ENCODE measurements around the gene MTA2. TPM values are rescaled to one million over a fixed set of nuclear protein-coding genes. Genes with fewer than 3 reads are reported as not detected.
A peak's percentile ranks its signal among the peaks of the same experiment; 100 is the strongest.

The MTA2 gene
- 250 and 281 TPM in 2 replicates for total RNA-seq

GRCh38 chr11:62601372-62602140, at the start of gene MTA2:
TSS of gene MTA2 (minus strand) at chr11:62601865. CDS start at chr11:62601450, 415 bp downstream.

GRCh38 chr11:62645946-62646824, 44.5 kb upstream of the MTA2 start, which contains the start of gene GANAB:
TSS of gene GANAB (minus strand) at chr11:62646613. CDS start at chr11:62646599, 14 bp downstream.

DNA sequence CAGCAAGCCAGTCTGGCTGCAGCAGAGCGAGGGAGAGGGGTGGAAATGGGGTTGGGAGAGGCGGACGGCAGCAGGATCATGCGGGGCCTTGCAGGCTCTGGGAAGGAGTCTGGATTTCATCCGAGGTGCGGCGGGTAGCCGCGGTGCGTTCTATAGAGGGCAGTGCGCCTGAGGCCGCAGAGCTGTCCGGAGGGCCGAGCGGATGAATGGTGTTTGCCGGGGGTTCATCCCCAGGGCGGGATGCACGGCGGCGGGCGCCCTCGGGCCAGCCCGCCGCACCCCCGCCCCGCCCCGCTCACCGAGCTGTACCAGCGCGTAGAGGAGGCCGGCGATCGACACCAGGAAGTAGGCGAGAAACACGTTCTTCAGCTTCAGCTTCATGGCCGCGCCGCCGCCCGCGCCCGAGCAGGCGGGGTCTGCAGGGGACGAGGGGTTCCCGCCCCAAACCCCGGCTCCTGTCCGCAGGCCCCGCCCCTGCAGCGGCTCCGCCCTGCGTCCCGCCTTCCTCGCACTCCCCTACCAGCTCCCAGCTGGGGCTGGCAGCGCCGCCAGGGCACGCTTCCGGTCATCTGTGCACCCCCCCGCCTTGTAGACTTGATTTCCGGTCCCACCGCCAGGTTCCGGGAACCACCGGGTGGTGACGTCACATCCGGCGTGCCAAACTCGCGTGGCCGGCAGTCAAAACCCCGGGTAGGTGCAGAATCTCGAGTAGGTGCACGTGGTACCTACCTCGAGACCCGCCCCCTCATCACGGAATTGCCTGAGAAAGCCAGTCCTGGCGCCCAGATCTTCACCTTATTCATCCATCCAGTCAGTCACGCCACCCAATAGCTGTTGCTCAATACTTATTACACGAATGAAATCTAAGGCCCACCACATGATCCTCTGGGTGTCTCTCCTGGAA, 20.2 kb upstream of the MTA2 start, which contains the start of gene B3GAT3:
Gene B3GAT3, minus strand, starts transcription at position 420 of the 904 bp plus-strand sequence. Its CDS starts 39 bp downstream, at position 381.

GRCh38 chr11:62612366-62613290, 11.0 kb upstream of the MTA2 start, which contains the start of the genes EML3 and ROM1:
TSS of gene EML3 (minus strand) at chr11:62612775. CDS start at chr11:62612457, 318 bp downstream.
TSS of gene ROM1 (plus strand) at chr11:62613257. CDS start at chr11:62613282, 25 bp downstream.

DNA sequence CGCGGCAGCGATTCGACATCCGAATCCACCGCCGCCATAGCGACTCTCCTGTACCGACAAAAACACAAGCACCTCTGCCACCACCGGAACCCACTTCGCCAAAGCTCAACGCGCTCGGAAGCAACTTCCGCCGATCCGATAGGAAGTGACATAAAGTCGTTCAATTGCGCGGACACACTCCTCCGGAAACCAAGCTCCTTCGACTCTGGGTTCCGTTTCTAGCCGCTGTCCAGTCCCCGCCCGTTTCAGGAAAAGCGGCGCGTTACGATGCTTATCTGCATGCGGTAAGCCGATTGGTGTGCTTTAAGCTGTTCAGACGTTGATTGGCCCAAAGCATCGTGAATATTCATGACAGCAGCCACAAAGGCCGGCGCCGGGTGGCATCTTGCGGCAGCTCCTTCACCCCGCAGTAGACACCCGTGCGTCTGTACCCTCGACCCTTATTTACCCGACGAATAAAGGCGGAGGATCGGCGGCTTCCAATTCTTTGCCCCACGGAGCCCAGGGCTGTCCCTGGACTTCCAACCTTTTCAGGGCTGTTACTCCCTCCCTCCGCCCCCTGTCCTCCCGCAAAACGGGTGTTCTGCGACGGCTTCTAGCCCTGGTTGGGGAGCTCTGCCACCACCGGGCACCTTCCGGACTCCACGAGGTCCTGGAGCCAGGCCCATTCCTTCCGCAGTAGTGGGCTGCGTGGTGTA, 10.1 kb downstream of the MTA2 start, which contains the start of gene TUT1:
Gene TUT1, minus strand, starts transcription at position 76 of the 698 bp plus-strand sequence. Its CDS starts 38 bp downstream, at position 38.

GRCh38 chr11:62573592-62574362, 27.9 kb downstream of the MTA2 start, which contains the start of gene EEF1G:
TSS of gene EEF1G (minus strand) at chr11:62573891. CDS start at chr11:62573842, 49 bp downstream.

DNA sequence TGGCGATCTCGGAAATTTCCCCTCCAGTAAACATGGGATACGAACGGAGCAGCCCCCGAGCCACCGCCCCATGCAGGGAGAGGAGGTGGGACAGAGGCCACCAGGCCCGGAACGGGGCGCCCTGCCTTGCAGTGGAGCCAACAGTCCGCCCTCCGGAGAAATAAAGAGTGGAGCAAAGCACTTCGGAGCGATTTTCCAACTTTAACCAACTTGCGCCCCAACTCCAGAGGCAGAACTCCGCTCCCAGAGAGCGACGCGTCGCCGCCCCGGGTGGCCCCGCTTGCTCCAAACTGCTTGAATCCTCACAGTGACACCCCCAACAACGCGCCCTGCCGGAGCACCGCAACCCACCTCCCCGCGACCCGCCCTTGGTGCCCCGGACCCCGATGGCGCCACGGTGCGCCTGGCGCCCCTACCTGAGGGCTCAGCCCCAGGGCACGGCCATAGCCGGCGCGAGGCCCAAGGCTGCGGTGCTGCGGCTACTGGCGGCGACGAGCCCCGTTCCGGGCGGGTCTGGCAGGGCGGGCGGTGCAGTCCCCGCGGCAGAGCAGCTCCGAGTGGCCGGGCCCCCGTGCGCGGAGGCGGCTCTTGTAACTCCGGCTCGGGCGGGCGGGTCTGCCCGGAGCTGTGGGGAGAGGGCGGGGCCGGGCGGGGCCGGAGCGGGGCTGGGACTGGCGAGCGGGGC, 55.3 kb downstream of the MTA2 start, which contains the start of gene AHNAK:
Gene AHNAK, minus strand, starts transcription at position 563 of the 685 bp plus-strand sequence. CDS start 10,708 bp downstream, outside the sequence.

Small RNA genes within 50 kb of the gene (small RNA-seq; reads per million reads assigned to genes)
- gene AP001458.1 (not detected), gene EEF1G (not detected), gene MIR6747 (0.37 reads per million, percentile 18 among the genes with 10 or more reads in this experiment)

Other genes starting within 250 kb of the MTA2 start
- not detected in 2 replicates for gene SCGB1A1, start 182.8 kb downstream of the MTA2 start, total RNA-seq
- 544 and 655 TPM in 2 replicates for gene AHNAK, start 55.1 kb downstream of the MTA2 start, total RNA-seq
- 1,284 and 1,362 TPM in 2 replicates for gene EEF1G, start 28.0 kb downstream of the MTA2 start, total RNA-seq
- 11.8 and 12.7 TPM in 2 replicates for gene TUT1, start 10.3 kb downstream of the MTA2 start, total RNA-seq
- 35.7 and 60.8 TPM in 2 replicates for gene EML3, start 10.9 kb upstream of the MTA2 start, total RNA-seq
- 5.2 and 5.3 TPM in 2 replicates for gene ROM1, start 11.4 kb upstream of the MTA2 start, total RNA-seq
- gene B3GAT3, start 20.1 kb upstream of the MTA2 start, total RNA-seq = 19.9 and 23.5 TPM in 2 replicates
- 223 and 259 TPM in 2 replicates for gene GANAB, start 44.7 kb upstream of the MTA2 start, total RNA-seq
- gene INTS5, start 51.4 kb upstream of the MTA2 start, total RNA-seq = 35.1 and 41.2 TPM in 2 replicates
- 35.9 and 43.4 TPM in 2 replicates for gene C11orf98, start 63.3 kb upstream of the MTA2 start, total RNA-seq
- gene CSKMT, start 63.4 kb upstream of the MTA2 start, total RNA-seq = 9.5 and 9.7 TPM in 2 replicates
- gene UQCC3, start 69.8 kb upstream of the MTA2 start, total RNA-seq = 5.9 and 6.1 TPM in 2 replicates
- gene LBHD1, start 70.4 kb upstream of the MTA2 start, total RNA-seq = 4.2 TPM in 2 replicates
- gene UBXN1, start 77.2 kb upstream of the MTA2 start, total RNA-seq = 88.7 and 147 TPM in 2 replicates
- gene LRRN4CL, start 87.7 kb upstream of the MTA2 start, total RNA-seq = 0.19 and 0.33 TPM in 2 replicates
- gene BSCL2, start 105.6 kb upstream of the MTA2 start, total RNA-seq = 28.7 and 30.2 TPM in 2 replicates
- gene GNG3, start 105.8 kb upstream of the MTA2 start, total RNA-seq = not detected in 2 replicates
- gene HNRNPUL2, start 125.6 kb upstream of the MTA2 start, total RNA-seq = 10.5 and 15.0 TPM in 2 replicates
- gene TTC9C, start 126.6 kb upstream of the MTA2 start, total RNA-seq = 31.0 and 45.9 TPM in 2 replicates
- gene ZBTB3, start 152.3 kb upstream of the MTA2 start, total RNA-seq = 15.4 and 16.0 TPM in 2 replicates
- 43.1 and 50.6 TPM in 2 replicates for gene POLR2G, start 159.7 kb upstream of the MTA2 start, total RNA-seq
- 19.9 and 20.9 TPM in 2 replicates for gene TAF6L, start 169.5 kb upstream of the MTA2 start, total RNA-seq
- gene TMEM179B, start 185.5 kb upstream of the MTA2 start, total RNA-seq = 29.1 and 36.3 TPM in 2 replicates
- 12.6 and 14.0 TPM in 2 replicates for gene TMEM223, start 190.1 kb upstream of the MTA2 start, total RNA-seq
- 37.2 and 41.6 TPM in 2 replicates for gene NXF1, start 203.6 kb upstream of the MTA2 start, total RNA-seq
- 33.0 and 43.1 TPM in 2 replicates for gene STX5, start 230.2 kb upstream of the MTA2 start, total RNA-seq
- 0.98 TPM in 1 of 2 replicates, not detected in the other for gene TEX54, start 231.0 kb upstream of the MTA2 start, total RNA-seq
- 44.4 and 47.0 TPM in 2 replicates for gene WDR74, start 237.7 kb upstream of the MTA2 start, total RNA-seq